Measurements from ENCODE around the gene SP3.
"Not testable (repeated sequence)": the region's sequence is repeated elsewhere in the genome, so short reads cannot be mapped to it uniquely, and the experiment has no call there.

The SP3 gene

GRCh38 chr2:173891315-173892037 lies 73.7 kb downstream of the SP3 start:
- FAIRE-seq (no peak), DNase-seq (ENCODE audit: low spot score) (no peak)

- not testable (repeated sequence) for FAIRE-seq; DNase-seq (ENCODE audit: low spot score)
These were observed 75.7 kb downstream of the SP3 start for GRCh38 chr2:173889464-173889863.

- DNase-seq (ENCODE audit: low spot score) (no peak), FAIRE-seq (no peak)
These were observed 78.6 kb downstream of the SP3 start for GRCh38 chr2:173886613-173887012.

- DNase-seq (ENCODE audit: low spot score) (peak; percentile 25), FAIRE-seq (no peak)
These were observed 81.0 kb downstream of the SP3 start for GRCh38 chr2:173884025-173884802.

- DNase-seq (ENCODE audit: low spot score) (no peak), FAIRE-seq (no peak)
These were observed 83.3 kb downstream of the SP3 start for GRCh38 chr2:173881886-173882285.

GRCh38 chr2:173881461-173881860 lies 83.7 kb downstream of the SP3 start:
- no peak for FAIRE-seq
- DNase-seq (ENCODE audit: low spot score): no peak

GRCh38 chr2:173880561-173880960 lies 84.6 kb downstream of the SP3 start:
- no peak for DNase-seq (ENCODE audit: low spot score)
- no peak for FAIRE-seq

GRCh38 chr2:173876833-173877413 lies 88.2 kb downstream of the SP3 start:
- no peak for FAIRE-seq
- no peak for DNase-seq (ENCODE audit: low spot score)

GRCh38 chr2:173874894-173875237 lies 90.3 kb downstream of the SP3 start:
- DNase-seq (ENCODE audit: low spot score) (no peak), FAIRE-seq (no peak)

- no peak for FAIRE-seq
- no peak for DNase-seq (ENCODE audit: low spot score)
These were observed 90.9 kb downstream of the SP3 start for GRCh38 chr2:173874003-173874893.

- no peak for FAIRE-seq
- DNase-seq (ENCODE audit: low spot score): no peak
These were observed 92.5 kb downstream of the SP3 start for GRCh38 chr2:173872714-173873113.

- DNase-seq (ENCODE audit: low spot score) (no peak), FAIRE-seq (no peak)
These were observed 95.6 kb downstream of the SP3 start for GRCh38 chr2:173869244-173870229.

- DNase-seq (ENCODE audit: low spot score): no peak
- no peak for FAIRE-seq
These were observed 96.8 kb downstream of the SP3 start for GRCh38 chr2:173868406-173868805.

- FAIRE-seq: no peak
- no peak for DNase-seq (ENCODE audit: low spot score)
These were observed 98.1 kb downstream of the SP3 start for GRCh38 chr2:173866874-173867618.

- FAIRE-seq (no peak), DNase-seq (ENCODE audit: low spot score) (no peak)
These were observed 99.0 kb downstream of the SP3 start for GRCh38 chr2:173865971-173866873.

- FAIRE-seq (no peak), DNase-seq (ENCODE audit: low spot score) (no peak)
These were observed 102.5 kb downstream of the SP3 start for GRCh38 chr2:173862612-173863217.

GRCh38 chr2:173860566-173860965 lies 104.6 kb downstream of the SP3 start:
- FAIRE-seq (no peak), DNase-seq (ENCODE audit: low spot score) (no peak)

GRCh38 chr2:173860082-173860481 lies 105.1 kb downstream of the SP3 start:
- DNase-seq (ENCODE audit: low spot score): no peak
- no peak for FAIRE-seq

All from urothelium cell line (cell line).